Nephron progenitor cell (in vitro differentiated cells): ENCODE measurements around the gene RHOF.
A peak's percentile ranks its signal among the peaks of the same experiment; 100 is the strongest.
"Not testable (repeated sequence)": the region's sequence is repeated elsewhere in the genome, so short reads cannot be mapped to it uniquely, and the experiment has no call there.

Experiments used
- DNase-seq: peaks from one replicate; pipeline ENCODE4 v3.0.0; 2021
- H3K27ac Mint-ChIP-seq: 2 replicates; pipeline ENCODE4 v1.8.0; 2021; ENCODE audit warnings: mild to moderate bottlenecking, moderate library complexity, mixed read lengths
- H3K27me3 Mint-ChIP-seq: 2 replicates; pipeline ENCODE4 v1.8.0; 2021; ENCODE audit warnings: mild to moderate bottlenecking, low read depth, mixed read lengths; ENCODE audit not compliant: poor library complexity
- H3K36me3 Mint-ChIP-seq: 2 replicates; pipeline ENCODE4 v1.8.0; 2021; ENCODE audit warnings: low read depth, mixed read lengths
- H3K4me1 Mint-ChIP-seq: 2 replicates; pipeline ENCODE4 v1.8.0; 2021; ENCODE audit warnings: mixed read lengths
- H3K4me3 Mint-ChIP-seq: 2 replicates; pipeline ENCODE4 v1.8.0; 2021; ENCODE audit warnings: mild to moderate bottlenecking, moderate library complexity, mixed read lengths
- H3K9me3 Mint-ChIP-seq: 2 replicates; pipeline ENCODE4 v1.8.0; 2021; ENCODE audit warnings: mild to moderate bottlenecking, moderate library complexity, mixed read lengths
- TF ChIP-seq, protein P1 (sequence below): fragments of 200-600 bp; sonication (generic); IDR thresholded peaks from 2 replicates; pipeline ENCODE4 v1.5.0; 2021; ENCODE audit warnings: antibody characterized with exemption

The RHOF gene

GRCh38 chr12:121751749-121752351 lies 41.6 kb downstream of the RHOF start:
- H3K27ac Mint-ChIP-seq, result no peak overlapping the region
- H3K4me1 Mint-ChIP-seq, result peaks cover 15% of the 10 kb centered on the region
- TF ChIP-seq, protein P1, sequence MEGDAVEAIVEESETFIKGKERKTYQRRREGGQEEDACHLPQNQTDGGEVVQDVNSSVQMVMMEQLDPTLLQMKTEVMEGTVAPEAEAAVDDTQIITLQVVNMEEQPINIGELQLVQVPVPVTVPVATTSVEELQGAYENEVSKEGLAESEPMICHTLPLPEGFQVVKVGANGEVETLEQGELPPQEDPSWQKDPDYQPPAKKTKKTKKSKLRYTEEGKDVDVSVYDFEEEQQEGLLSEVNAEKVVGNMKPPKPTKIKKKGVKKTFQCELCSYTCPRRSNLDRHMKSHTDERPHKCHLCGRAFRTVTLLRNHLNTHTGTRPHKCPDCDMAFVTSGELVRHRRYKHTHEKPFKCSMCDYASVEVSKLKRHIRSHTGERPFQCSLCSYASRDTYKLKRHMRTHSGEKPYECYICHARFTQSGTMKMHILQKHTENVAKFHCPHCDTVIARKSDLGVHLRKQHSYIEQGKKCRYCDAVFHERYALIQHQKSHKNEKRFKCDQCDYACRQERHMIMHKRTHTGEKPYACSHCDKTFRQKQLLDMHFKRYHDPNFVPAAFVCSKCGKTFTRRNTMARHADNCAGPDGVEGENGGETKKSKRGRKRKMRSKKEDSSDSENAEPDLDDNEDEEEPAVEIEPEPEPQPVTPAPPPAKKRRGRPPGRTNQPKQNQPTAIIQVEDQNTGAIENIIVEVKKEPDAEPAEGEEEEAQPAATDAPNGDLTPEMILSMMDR, result no peak
- DNase-seq, result no peak
- no peak overlapping the region for H3K4me3 Mint-ChIP-seq
- H3K36me3 Mint-ChIP-seq, result peaks cover 3% of the 10 kb centered on the region
- H3K9me3 Mint-ChIP-seq, result no peaks in the 10 kb centered on the region
- H3K27me3 Mint-ChIP-seq, result peaks cover 5% of the 10 kb centered on the region

GRCh38 chr12:121751034-121751433 lies 42.5 kb downstream of the RHOF start:
- Mint-ChIP-seq H3K27me3 (peaks cover 5% of the 10 kb centered on the region), H3K4me1 (peaks cover 12% of the 10 kb centered on the region)
- TF ChIP-seq, protein P1, result no peak

DNA sequence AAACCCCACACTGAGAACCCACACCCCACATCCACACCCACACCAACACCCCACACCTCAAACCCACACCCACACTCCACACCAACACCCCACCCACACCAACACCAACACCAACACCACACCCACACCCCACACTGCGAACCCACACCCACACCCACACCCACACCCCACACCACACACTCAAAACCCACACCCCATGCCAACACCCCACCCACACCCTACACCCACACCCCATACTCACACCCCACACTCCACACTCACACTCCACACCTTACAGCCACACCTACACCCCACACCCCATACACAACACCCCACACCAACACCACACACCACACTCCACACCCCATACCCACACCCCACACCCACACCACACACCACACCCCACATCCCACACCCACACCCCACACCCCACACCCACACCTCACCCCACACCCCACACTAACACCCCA lies 43.0 kb downstream of the RHOF start:
- TF ChIP-seq, protein P1, result no peak
- no peak for DNase-seq
- H3K9me3 Mint-ChIP-seq, result no peaks in the 10 kb centered on the region
- H3K36me3 Mint-ChIP-seq, result no peaks in the 10 kb centered on the region
- H3K27me3 Mint-ChIP-seq, result peaks cover 5% of the 10 kb centered on the region
- no peak overlapping the region for H3K4me3 Mint-ChIP-seq
- no peak overlapping the region for H3K27ac Mint-ChIP-seq
- H3K4me1 Mint-ChIP-seq, result peaks cover 12% of the 10 kb centered on the region

More at GRCh38 chr12:121751034-121751433, 42.5 kb downstream of the RHOF start:
- Mint-ChIP-seq H3K27ac (no peak overlapping the region), H3K4me3 (no peak overlapping the region), H3K9me3 (no peaks in the 10 kb centered on the region), H3K36me3 (no peaks in the 10 kb centered on the region)
- DNase-seq, result no peak

GRCh38 chr12:121749267-121749666 lies 44.2 kb downstream of the RHOF start:
- H3K36me3 Mint-ChIP-seq, result peaks cover 4% of the 10 kb centered on the region
- H3K27me3 Mint-ChIP-seq, result peaks cover 5% of the 10 kb centered on the region
- DNase-seq, result no peak
- H3K9me3 Mint-ChIP-seq, result no peaks in the 10 kb centered on the region
- H3K4me3 Mint-ChIP-seq, result no peak overlapping the region
- TF ChIP-seq, protein P1, result no peak
- H3K27ac Mint-ChIP-seq, result peak overlapping the region; percentile 77
- H3K4me1 Mint-ChIP-seq, result peaks cover 12% of the 10 kb centered on the region

DNA sequence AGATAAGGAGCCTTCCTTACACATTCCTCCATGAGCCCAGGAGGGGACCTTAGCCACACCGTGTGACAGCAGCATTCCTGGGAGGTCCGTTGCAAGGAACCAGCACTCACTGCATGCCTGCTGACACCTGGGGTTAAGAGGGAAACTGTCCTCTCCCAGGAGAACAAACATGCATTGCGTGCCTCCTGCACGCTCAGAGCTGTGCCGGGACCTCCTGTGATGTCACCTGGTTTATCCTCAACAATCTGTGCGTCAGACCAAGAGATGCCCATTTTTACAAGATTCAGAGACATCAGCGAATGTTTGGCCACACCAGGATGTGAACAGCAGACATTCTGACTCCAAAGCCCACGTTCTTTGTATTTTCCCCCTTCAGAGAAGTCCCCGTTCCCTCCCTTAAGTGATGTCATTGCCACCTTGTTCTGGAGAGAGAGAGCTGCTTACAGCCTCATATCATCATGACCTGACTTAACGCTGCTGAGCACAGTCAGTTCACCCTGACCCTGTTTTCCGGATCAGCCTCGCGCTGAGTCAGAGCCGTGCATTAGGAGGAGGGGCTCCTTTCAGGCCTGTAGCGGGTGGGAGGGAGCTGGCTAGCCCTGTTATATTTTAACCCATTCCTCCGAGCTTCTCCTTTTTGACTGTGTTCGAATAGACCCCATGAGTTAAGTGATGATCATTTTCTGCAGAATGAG lies 44.8 kb downstream of the RHOF start:
- no peak overlapping the region for H3K4me3 Mint-ChIP-seq
- H3K36me3 Mint-ChIP-seq, result peaks cover 4% of the 10 kb centered on the region
- DNase-seq, result peak; percentile 43
- H3K27ac Mint-ChIP-seq, result peak overlapping the region; percentile 77
- peaks cover 7% of the 10 kb centered on the region for H3K27me3 Mint-ChIP-seq
- H3K9me3 Mint-ChIP-seq, result no peaks in the 10 kb centered on the region
- TF ChIP-seq, protein P1, result no peak
- peaks cover 13% of the 10 kb centered on the region for H3K4me1 Mint-ChIP-seq

DNA sequence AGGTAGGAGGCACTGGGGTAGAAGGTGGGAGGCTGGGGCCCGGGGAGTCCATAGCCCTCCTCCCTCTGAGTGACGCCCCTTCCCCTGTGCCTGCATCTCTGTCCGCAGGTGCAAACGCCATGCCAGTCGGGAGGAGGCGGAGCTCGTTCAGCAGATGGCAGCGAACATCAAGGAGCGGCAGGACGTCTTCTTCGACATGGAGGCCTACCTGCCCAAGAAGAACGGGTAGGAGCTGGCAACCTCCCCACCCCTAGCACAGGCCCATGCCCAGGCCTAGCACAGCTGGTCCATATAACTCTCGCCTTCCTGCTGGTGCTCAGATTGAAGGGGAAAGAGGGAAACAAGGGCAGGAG lies 45.3 kb downstream of the RHOF start:
- no peaks in the 10 kb centered on the region for H3K9me3 Mint-ChIP-seq
- H3K27ac Mint-ChIP-seq, result peak overlapping the region; percentile 77

DNA sequence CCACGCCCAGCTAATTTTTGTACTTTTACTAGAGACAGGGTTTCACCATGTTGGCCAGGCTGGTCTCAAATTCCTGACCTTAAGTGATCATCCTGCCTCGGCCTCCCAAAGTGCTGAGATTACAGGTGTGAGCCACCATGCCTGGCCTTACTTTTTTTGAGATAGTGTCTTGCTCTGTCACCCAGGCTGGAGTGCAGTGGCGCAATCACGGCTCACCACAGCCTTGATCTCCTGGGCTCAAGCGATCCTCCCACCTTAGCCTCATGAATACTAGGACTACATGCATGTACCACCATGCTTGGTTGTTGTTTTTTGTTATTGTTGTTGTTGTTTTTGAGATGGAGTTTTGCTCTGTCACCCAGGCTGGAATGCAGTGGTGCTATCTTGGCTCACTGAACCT lies 47.9 kb downstream of the RHOF start:
- H3K27ac Mint-ChIP-seq, H3K36me3 Mint-ChIP-seq, H3K4me3 Mint-ChIP-seq, DNase-seq, H3K9me3 Mint-ChIP-seq: not testable (repeated sequence)
- H3K27me3 Mint-ChIP-seq, result peaks cover 10% of the 10 kb centered on the region
- peaks cover 41% of the 10 kb centered on the region for H3K4me1 Mint-ChIP-seq

More for the DNA sequence above, 45.3 kb downstream of the RHOF start:
- peaks cover 8% of the 10 kb centered on the region for H3K27me3 Mint-ChIP-seq
- H3K4me3 Mint-ChIP-seq, result no peak overlapping the region
- H3K36me3 Mint-ChIP-seq, result peaks cover 4% of the 10 kb centered on the region
- peak; percentile 33 for DNase-seq
- TF ChIP-seq, protein P1, result no peak
- peaks cover 19% of the 10 kb centered on the region for H3K4me1 Mint-ChIP-seq
